NCI-H128 (cell line): ENCODE results near the gene SYT7.

ENCODE experiments used
- DNase-seq: peaks from one replicate; lab custom pipeline; 2025; ENCODE audit not compliant: unreplicated experiment; lab: John Stamatoyannopoulos, UW

Gene SYT7

DNA sequence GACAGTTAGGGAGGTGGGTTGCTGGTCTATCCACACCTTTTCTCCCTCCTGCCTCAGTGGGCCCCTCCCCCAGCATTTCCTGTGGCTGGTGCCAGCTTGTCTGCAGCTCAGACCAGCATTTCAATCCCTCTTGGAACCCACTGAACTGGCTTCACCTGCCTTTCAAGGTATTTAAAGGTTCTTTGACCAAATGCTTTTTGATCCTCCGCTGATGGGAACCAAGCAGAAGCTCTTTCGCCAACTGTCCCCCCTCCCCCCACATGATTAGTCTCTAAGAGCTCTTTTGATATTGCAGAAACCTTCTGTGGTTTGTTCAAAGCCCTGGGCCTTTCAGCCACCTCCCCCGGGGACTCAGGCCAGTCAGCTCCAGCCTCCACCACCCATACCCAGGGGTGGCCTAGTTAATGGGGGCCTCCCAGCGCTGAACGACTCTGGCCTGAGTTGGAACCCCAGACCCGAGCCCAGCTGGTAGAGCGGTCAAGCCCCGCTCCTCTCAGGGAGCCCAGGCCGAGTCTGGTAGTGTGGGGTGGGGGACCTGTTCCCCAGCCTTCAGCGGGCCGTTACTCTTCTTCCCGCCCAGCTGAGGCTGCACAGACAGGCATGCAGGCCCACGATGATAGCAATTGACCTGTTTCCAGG is 6.0 kb upstream of the SYT7 start:
- no peak for DNase-seq

DNA sequence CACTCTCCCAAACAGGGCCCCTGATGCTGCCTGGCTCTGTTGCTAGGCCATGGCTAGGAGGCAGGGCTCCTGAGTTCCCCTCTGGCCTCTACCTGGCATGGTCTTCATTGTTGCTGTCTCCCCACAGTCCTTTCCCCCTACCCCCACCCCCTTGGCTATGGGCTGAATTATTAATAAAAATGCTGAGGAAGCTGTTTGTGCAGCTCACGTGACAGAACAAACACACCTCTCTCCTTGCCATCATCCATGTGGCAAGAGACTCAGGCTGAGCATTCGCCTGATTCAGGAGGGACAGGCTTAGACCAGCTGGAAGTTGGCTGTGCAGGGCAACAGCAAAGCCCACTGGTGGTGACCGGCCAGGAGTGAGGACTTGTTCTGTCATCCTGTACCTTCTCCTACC is 4.2 kb upstream of the SYT7 start:
- DNase-seq = no peak

DNA sequence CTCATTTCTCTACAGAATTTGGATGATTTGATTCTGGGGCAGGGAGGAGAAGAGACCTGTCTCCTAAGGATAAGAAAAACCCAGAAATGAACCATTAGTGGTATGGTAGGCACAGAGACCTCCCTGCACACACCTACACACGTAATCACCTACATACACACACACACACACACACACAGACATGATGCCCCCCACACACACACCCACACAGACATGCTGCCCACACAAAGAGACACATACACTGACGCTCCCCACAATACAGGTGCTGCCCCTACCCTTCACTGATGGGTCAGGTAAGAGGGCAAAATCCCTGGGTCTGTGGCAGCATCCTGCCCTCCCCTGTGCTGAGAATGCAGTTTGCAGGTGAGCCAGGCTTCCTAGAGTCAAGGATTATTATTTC is 1.1 kb upstream of the SYT7 start:
- no peak for DNase-seq

DNA sequence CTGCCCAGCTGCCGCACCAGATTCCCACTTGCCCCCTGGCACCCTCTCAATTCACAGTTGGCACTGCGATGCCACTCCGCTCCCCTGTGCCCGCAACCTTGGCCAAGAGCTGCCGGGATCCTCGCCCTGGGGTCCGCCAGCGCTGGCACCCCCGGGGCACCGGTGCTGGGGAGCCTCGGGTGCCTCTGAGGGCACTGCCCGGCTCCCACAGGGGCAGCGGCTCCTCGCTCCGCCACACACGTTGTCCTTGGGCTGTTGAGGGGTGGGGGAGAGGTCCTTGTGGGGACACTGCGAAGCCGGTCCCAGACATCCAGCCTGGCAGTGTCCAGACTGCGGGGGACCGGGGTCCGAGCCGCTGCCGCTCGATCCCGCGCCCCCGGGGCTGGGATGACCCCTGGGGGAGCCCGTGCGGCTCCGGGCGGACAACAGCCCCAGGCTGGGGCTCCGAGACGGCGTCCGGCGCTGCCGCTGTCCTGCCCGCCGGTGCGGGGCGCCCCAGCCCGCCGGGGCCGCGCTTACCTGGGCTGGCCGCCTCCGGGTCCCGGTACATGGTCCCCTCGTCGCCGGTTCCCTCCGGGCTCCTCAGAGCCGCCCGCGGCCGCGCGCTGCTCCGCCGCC is 496 bp downstream of the SYT7 start:
- no peak for DNase-seq

DNA sequence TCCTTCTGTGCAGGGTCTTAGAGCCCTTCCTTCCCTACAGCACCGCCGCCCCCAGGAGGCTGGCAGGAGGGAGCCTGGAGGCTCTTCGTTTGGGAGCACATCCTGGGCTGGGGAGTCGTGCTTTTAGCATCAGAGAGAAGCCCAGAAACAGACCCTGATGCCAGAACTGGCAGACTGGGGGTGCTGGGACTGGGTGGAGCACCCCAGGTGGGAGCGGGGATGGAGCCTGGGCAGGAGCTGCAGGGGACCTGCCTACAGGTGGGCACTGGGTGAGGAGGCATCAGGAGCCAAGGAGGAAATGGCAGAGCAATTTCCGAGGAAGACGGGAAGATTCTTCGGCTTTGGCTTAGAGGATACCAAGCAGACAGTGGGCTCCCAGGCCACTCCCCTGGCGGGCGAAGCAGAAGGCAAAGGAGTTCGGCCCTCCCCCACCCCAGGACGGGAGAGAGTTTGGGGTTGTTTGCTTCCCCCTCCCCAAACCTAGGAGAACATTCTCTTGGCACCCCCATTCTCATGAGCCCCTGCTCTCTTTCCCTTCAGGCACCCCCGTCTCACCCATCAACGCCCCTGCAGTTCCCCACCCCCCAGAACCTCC is 1.1 kb downstream of the SYT7 start:
- no peak for DNase-seq

DNA sequence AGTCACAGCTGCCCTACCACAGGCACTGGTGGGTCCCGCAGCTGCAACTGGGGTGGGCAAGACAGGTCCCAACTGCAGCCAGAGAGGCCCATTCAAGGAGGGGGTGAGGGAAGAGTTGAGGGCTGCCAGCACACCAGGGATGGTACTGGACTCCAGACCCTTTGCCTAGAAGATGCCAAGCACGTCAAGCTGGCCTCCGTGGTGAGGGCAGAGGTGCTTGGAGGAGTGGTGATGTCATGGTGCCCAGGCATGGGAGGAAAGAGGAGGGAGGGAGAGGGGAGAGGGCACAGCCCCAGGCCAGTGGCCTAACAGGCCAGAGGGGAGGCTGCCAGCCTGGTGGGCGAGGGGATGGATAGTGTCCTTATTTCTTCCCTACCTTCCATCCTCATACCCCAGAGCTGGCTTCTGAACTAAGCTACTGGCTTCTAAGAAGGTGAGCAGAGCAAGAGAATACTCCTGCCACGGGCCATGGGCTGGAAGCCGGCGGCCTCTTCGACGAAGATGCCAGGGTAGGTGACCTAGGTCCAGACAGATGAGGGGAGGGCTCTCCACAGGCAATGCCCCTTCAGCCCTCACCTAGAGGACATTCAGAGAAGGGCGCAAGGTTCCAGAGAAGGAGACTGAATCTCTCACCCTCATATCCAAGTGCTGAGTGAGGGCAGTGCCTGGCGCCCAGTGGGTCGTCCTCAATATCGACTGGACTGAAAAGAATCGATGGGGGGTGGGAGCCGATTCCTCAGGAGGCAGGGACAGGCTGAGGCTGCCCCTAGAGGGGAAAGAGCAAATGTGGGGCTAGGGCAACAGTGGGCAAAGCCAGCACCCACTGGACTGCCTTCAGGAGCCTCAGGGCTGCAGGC is 1.8 kb downstream of the SYT7 start:
- no peak for DNase-seq

DNA sequence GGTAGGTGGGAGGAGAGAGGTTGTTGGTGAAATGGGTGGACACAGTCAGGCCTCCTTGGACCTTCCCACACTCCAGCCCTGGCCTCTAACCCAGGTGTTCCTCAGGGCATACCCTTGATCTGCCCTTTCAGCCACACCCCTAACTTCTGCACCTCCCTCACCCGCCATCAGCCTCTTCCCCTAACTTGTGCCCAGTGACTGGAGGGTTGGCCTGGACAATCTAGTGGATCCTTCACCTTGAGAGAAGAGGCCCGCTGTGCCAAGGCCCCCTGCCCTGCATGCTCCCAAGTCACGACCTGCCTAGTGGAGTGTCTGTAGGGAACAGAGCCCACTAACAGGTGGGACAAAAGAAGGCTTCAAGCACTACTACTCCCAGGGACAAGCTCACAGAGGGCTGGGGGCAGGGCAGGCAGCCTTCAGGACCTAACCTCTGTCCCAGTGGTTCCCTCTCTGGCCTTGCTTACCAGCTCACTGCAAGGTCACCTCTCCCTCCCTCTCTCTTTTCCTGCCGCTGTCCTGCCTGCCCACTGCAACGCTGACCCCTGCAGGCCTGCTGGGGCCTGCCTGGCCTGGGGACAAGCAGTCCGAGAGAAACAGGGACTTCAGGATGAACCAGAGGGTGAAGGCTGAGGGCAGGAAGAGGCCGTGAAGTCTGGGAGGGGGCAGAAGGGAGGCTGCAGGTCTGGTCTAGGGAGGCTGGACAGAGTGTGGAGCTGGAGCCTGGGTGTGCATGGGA is 3.3 kb downstream of the SYT7 start:
- no peak for DNase-seq

DNA sequence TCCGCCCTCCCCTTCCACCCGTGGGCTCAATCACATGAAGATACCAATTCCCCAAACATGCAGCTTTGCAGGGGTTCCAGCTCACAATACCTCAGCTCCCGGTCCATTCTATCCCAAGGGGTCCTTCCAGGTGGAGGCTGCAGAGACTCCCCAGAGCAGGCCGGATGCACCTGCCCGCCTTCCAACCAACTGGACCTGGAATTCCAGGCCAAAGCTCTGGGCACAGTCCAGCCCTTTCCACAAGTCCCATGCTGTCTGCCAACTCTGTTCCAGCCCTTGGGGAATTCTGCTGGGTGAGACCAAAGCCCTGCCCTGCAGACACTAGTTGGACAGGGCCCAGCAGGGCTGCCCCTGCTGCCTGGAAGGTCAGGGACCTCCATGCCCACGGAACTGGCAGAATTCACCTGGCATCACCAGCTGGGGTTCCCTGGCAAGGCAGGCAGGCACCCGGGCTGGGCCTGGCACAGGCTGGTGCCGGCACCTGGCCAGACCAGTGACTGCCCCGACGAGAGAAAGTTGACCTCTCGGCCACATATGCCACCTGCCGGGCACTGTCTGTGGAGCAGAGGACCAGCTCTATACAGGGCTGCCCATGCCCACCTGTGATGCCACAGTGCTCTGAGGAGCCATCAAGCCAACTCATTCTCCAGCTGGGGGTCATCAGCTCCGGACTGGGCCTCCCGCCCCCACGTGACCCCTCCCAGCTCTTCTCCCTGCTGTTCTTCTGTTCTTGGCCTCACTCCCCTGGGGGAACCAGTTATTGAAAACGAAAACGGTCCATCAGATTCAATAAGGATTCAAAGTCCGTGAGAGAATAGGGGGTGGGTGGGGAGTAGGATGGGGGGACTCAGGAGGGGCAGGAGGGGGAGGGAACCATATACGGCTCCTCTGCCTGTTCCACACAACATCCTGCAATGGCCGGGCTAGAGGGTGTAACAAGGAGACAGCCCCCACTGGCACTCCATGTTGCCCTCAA is 4.7 kb downstream of the SYT7 start:
- DNase-seq = no peak

DNA sequence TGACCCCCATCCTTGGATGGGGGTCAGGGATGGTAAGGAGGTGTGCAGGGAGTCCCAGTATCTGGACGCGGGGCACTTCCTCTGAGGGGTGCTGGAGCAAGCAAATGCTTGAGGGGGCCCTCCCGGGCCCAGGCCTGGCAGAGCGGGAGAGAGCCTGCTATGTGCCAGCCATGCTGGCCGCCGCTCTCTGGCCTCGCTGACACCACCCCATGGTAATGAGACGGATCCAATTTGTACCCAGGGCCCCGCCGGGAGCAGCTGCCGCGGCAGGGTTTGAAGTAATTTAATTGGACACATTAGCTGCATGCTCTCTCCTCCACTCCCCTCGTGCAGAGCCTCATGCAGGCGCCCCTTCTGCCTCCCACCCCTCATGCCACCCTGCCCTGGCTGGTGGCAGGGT is 6.3 kb downstream of the SYT7 start:
- no peak for DNase-seq

DNA sequence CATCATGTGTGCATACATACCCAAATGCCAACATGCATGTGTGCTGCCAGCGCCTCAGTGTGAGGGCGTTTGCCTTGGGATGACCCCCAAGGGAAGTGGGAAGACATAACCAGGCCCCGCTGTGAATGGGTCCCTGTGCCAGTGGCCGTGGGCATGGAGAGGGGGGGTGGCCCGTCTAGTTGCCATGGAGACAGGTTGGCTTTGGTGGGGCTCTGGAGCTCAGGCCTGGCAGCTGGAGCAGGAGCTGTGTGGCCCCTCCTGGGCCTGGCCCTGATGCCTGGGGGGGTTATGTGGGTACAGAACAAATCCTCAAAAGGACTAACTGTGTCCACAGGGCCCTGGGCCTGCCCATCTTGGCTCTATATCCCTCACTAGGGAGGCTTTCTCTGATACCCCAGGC is 8.0 kb downstream of the SYT7 start:
- DNase-seq = no peak

DNA sequence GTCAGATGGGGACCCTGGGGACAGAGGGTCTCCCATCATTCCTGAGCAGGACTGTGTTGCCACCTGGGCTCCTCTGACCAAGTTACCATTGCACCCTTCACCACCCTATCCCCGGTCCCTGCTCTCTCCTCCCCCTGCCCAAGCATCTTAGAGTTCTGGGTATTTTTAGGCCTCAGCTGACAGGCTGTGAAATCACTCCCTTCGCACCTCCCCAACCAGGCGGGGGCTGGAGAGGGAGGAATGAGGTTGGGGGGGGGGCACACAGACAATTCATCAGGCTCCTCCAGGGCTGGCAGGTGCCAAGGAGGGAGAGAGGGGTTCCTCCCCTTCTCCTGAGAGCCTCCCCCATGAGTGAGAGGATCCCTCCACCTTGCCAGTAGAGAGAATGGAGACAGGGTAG is 9.0 kb downstream of the SYT7 start:
- no peak for DNase-seq

DNA sequence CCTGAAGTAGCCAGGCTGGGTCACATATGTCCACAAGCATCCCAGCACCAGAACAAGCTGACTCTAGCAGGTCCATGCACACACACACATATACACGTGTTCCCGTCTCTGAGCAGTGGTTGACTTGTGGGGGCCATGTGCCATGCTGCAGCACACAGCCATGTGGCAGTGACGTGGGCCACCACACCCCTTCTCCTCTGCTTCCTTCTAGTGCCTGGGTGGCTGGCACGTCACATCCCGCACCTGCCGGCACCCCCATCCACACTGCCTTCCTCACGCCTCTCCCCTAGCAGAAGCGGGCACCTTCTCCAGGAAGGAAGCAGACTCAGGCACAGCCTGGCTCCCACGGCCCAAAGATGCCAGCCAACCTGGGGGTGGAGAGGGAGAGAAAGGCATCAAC is 9.5 kb downstream of the SYT7 start:
- no peak for DNase-seq

DNA sequence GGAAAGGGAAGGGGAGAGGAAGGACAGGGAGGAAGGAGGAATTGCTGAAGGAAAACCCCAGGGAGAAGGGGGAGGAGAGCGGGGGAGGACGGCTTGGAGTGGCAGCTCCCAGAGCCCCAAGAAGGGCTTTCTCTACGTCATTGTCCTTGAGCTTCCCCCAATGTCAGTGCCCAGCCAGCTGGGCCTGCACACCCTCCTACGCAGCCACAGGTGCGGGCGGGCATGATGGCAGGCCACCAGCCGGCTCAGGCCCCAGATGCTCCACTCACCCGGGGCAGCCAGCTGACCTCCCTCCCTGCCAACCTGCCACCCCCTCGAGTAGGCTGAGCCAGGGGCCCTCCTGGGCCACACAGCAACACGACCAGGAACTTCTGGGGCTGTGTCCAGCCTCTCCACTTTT is 11.2 kb downstream of the SYT7 start:
- DNase-seq = no peak

DNA sequence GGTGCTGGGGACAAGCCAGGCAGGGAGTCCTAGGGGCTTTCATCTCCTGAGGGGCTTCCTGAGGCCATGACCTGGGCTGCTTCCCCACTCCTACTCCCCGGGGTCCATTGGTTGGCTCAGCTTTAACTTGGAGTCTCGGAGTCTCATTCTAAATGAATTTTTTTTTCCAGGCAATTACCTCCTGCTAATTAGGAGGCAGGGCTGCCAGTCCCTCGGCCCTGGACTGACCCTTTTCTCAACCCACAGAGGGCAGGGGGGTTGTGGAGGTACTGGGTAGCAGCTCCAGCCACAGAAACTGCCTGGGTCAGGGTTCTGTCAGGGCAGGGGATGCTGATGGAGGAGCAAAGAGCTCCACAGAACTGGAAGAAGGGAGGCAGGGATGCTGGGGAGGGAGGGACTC is 11.9 kb downstream of the SYT7 start:
- no peak for DNase-seq

DNA sequence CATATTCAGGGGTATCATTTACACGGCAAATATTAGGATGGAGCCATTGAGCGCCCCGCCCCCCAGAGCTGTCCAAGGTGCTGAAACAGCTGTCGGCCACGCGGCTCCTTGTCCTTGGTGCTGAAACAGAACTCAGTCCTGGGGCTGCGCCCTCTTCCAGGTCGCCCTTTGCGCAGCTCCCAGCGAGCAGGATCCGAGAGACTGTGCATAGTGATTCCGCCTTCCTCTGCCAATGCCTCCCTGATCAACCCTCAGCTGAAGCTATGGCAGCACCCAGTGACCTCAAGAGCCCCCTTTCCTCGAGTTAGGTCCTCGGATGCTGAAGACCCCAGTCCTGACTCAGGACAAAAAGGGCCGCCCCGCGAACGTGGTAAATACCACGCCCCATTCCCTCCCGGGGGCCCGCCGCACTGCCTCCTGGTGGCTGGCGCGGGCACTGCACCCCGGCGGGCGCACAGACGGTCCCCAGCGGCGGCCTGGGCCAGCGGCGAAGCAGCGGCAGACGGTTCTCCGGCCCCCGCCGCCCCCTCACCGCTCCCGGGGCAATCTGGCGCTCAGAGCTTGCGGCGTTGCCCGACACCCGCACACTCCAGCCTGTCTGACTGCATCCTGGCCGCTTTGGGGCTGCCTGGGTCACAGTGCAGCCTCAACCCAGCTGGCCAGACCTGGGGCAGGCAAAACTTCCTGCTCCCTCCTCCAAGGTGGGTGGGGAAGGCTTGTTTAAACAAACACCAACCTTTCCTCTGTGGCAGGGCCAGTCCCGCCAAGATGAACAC is 13.4 kb downstream of the SYT7 start:
- no peak for DNase-seq

DNA sequence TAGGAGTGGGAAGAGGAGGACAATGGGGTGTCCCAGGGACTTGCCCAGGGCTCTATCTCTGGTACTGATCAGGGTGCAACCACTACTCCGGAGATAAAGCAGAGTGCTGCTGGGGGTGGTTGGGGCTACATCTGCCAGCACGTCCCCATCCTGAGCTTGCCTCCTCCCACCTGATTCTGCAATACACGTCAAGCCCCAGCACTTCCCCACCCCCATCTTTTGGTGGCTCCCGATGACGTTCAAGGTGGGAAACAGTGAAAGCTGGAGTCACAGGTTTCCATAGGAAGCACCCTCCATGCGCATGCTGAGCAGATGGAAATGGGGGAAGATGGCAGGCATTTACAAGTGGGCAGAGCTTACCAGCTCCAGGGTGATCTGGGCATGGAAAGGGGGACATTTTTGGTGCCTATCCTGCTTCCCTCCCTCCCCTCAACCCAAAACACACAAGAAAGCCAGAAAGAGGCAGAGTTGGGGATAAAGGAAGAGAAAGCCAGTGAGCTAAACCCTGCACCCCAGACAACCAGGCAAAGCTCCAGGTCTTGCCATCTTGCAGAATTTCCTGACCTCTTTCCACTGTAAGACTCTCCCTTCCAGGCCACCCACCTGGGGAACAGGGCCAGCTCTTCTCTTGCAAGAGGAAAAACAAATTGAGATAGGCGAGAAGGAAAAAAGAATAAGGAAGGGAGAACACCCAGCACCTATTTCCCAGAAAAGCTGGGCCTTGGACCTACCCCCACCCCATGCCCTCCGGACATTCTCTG is 15.8 kb downstream of the SYT7 start:
- DNase-seq = no peak

DNA sequence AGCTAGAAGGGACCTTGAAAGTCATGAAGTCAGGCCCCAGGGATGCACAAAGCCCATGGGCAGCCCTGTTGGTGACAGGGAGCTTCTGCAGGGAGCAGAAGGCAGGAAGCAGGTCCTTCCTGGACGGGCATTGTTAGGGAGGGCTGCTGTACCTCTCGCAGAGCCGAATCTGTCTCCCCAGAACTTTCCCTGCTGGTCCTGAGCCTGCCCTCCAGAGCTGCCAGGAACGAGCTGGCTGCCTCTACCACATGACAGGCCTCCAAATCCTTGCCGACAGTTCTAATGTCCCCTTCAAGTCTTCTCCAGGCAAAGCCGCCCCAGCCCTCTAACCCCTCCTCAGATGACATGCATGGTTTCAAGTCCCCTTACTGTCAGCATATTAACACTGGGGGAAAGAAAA is 20.1 kb downstream of the SYT7 start:
- no peak for DNase-seq

DNA sequence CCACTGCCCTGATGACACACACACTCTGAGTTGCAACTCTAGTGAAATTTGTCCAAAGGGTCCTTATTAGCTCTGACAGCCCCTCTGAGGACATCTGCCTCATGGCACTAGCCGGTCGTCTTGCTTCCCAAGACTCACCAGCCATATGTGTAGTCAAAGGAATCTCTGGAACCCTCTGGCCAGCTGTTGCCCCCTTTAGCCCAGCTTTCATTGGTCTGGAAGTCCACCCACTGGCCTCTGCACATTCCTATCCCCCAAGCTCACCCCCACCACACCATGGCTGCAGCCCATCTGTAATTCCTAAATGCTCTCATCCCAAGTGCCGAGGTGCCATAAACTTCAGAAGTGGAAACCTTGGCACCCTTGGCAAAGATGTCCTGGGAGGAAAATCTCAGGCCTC is 24.3 kb downstream of the SYT7 start:
- no peak for DNase-seq

DNA sequence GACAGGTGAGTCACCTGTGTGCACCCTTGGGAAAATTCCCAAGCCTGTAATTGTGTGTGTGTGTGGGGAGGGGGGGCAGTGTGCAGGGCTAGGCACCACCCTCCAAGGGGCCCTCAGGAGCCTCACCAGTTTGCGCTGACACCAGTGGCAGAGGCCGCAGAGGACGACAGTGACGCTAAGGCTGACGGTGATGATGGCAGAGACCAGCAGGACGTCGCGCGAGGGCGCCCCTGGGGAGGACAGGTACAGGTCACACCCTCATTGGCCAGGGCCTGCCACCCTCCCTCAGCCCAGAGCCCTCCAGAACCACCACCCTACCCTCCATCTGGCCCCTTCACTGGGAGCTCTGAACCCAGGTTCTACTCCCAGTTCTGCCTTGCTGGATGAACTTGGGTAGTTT is 24.9 kb downstream of the SYT7 start:
- DNase-seq = no peak
